NCI-H146 (cell line): ENCODE data around the gene DNLZ.

Source experiments
- DNase-seq: peaks from one replicate; lab custom pipeline; 2025; lab: John Stamatoyannopoulos, UW

Gene DNLZ

GRCh38 chr9:136316896-136317676, 46.5 kb downstream of the DNLZ start:
- no peak for DNase-seq

- DNase-seq = no peak
Measured at GRCh38 chr9:136316271-136316751, 47.2 kb downstream of the DNLZ start.

- no peak for DNase-seq
Measured at GRCh38 chr9:136314944-136315343, 48.6 kb downstream of the DNLZ start.

- DNase-seq = no peak
Measured at GRCh38 chr9:136314056-136314416, 49.5 kb downstream of the DNLZ start.

- no peak for DNase-seq
Measured at GRCh38 chr9:136313111-136314055, 50.2 kb downstream of the DNLZ start.

DNA sequence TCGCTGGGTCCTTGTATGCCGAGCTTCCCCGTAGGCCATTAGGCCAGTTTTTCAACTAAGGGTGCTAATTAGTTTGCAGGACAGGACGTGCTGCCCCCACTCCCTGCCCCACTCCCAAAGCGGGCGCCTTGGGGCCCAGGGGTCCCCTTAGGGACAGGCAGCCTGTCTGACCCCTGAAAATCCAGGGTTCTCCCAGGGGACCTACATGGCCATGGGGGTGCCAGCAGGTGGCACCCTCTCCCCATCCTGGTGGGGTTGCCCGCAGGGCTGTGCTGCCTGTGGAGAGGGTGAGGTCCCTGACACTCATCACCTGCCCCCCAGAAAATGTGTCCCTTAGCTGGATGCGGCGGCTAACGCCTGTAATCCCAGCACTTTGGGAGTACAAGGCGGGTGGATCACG, 51.1 kb downstream of the DNLZ start:
- peak; percentile 31 for DNase-seq

DNA sequence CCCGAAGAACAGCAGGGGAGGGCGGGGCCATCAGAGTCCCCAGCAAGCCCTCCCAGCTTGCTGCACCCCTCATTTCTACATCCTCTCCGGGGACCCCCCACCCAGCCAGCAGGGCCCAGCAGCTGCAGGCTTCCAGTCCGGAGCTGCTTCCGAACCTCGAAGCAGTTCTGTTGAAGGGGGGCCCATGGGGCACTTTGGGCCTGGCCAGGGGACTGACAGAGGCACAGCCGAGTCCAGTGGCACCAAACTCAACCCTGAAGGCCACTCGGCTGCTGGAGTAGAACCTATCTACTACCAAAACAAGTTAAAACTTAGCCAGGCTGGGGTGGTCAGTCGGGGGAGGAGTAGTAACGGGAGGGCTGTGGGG, 51.6 kb downstream of the DNLZ start:
- no peak for DNase-seq

DNA sequence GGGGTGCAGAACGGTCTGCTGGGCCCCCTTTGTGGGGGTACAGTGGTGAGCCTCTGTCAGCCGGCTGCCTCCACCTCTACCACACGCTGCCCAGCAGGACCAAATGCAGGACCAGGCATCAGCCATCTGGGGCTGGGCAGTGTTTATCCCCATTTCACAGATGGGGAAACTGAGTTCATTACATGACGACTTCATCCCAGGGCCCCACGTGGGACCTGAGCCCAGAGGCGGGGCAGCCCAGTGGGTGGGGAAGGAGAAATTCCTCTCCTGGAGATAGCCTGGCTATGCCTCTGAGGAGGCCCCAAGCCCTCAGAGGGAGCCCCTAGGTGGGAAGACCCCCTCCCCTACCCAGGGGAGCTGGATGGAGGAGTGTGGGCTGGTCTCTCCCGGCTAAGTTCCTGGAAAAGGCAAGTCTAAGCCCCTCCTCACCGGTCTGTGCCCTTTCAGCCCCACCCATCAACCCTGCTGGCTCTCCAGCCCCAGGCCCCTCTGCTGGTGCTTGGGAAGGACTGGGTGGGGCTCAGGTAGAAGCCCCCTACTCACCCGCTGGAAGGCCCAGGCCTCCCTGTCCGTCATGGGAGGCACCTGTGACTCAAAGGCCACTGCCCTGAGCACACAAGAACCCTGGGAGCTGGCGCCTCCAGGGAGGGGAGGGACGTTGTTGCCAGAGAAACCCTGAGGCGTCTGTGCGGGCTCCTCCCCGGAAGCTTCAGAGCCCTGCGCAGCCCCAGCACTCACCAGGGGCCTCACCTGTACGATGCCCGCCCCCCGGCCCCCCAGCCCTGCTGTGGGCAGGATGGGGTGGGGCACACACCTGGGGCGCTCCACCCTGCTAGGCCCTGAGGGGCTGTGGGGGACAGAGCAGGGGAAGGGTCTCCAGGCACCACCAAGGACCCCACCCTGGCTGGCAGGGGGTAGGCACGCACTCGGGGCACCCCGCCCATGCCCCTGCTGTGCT, 52.2 kb downstream of the DNLZ start:
- peak; percentile 87 for DNase-seq

DNA sequence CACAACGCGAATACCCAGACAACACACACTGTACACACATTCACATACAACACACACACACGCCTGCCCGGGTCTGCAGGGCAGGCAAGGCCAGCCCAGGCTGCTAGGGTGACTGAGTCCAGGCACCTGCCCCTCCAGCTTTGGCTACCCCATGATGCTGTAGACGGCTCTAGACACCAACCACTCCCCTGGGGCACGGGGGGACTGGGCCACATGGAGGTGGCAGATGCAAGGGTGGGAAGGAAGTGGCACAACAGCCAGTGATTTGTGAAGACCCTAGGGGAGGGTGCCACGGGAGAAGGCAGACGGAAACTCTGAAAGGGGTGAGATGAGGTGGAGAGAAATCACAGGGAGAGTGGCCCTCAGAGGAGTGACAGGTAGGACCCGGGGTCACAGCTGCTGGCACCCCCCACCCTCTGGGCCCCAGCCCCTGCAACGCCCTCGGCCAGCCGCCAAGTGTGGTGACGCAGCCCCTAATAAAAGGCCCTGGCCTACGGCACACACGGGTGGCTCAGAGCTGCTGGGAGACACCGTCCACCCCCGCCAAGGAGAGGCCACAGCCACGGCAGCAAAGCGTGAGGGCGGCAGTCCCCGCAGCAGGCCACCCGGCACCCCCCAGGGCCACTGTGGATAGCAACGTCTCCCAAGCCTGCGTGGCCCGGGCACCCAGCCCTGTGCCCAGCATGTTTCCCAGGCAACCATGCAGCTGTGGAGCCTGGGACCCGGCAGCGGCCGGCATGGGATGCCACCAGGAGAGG, 53.1 kb downstream of the DNLZ start:
- peak; percentile 18 for DNase-seq

- no peak for DNase-seq
Measured at GRCh38 chr9:136309806-136310220, 53.7 kb downstream of the DNLZ start.
